Adipose tissue (tissue), 3 donors: ENCODE data around the gene BCL2L1. TPM values are rescaled to one million over a fixed set of nuclear protein-coding genes. Genes with fewer than 3 reads are reported as not detected.

Experiments
- H3K27ac ChIP-seq: one replicate; pipeline ENCODE4 v1.5.1; 2013; ENCODE audit warnings: low read depth, low read length
- WGBS, 3 donors: extraction: QIAGEN DNeasy Blood & Tissue Kit; methylation state at CpG; one replicate each; pipeline ENCODE4 v1.1.7; 2013; 5-methylcytosine and 5-hydroxymethylcytosine counted together
- polyA plus RNA-seq, 3 donors: library from polyadenylated mRNA; stranded (reverse); fragments of 200-250 nt; gene quantifications; one replicate each; pipeline ENCODE4 v1.2.3, GENCODE V29; 2013
- donor health status: healthy with polysubstance abuse.
- donor health status: Bipolar disorder and iron deficiency.
- donor health status: healthy.

Gene BCL2L1
- polyA plus RNA-seq, 3 donors, result 30.8 to 64.4 (median 63.7) TPM

DNA sequence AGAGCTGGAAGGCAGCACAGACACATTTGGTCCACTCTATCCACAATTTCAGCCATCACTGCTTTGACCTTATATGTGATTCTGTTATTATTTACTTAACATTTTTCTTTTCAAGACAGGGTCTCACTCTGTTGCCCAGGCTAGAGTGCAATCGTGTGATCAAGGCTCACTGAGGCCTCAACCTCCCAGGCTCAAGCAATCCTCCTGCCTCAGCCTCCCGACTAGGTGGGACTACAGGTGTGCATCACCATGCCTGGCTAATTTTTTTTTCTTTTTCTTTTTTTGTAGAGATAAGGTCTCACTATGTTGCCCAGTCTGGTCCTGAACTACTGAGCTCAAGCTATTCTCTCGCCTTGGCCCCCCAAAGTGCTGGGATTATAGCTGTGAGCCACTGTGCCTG lies 40.3 kb downstream of the BCL2L1 start:
- 91 to 96% (median 94%) methylated on average over 3 of the region's 3 CpGs for WGBS, 3 donors
- no peak overlapping the region for H3K27ac ChIP-seq

- WGBS, 3 donors, result 94 to 96% (median 95%) methylated on average over 3 of the region's 3 CpGs
- H3K27ac ChIP-seq, result no peak overlapping the region
Observed at GRCh38 chr20:31681769-31682168, 40.9 kb downstream of the BCL2L1 start.

GRCh38 chr20:31681128-31681727 lies 41.4 kb downstream of the BCL2L1 start:
- no peak overlapping the region for H3K27ac ChIP-seq
- 82 to 89% (median 86%) methylated on average over 7 of the region's 7 CpGs for WGBS, 3 donors

DNA sequence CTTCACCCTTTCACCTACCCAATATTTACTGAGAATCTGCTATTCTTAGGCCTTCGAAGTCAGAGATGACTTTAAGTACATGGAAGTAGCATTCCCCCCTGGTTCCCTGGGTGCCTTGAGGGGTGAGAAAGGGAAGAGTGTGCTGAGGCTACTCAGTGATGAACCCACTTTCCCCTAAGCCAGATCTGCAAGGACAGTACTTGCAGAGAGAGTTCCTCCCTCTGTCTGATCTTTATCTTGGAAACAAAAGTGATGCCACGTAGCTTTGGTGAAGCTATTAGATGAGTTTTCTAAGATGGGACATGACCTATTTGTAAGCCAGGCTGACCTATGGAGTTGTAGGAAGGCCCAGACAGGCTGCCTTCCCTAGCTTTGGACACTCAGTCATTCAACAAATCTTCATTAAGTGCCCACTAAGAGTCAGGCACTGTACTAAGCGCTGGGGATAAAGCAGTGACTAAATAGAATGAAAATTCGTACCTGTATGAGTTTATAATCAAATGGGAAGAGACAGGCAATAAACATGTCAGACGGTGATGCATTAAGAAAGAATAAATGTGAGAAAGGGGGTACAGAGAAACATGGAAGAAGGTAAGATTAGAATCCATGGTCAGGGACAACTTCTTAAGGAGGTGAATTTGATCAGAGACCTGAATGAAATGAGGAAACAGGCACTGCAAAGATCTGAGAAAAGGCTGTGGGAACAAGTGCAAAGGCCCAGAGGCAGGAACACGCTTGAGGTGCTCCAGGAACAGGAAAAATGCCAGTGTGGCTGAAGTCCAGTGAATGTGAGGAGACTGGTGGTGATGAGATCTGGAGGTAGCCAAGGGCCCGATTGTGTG lies 42.2 kb downstream of the BCL2L1 start:
- WGBS, 3 donors, result 80 to 88% (median 80%) methylated on average over 7 of the region's 7 CpGs
- no peak overlapping the region for H3K27ac ChIP-seq

DNA sequence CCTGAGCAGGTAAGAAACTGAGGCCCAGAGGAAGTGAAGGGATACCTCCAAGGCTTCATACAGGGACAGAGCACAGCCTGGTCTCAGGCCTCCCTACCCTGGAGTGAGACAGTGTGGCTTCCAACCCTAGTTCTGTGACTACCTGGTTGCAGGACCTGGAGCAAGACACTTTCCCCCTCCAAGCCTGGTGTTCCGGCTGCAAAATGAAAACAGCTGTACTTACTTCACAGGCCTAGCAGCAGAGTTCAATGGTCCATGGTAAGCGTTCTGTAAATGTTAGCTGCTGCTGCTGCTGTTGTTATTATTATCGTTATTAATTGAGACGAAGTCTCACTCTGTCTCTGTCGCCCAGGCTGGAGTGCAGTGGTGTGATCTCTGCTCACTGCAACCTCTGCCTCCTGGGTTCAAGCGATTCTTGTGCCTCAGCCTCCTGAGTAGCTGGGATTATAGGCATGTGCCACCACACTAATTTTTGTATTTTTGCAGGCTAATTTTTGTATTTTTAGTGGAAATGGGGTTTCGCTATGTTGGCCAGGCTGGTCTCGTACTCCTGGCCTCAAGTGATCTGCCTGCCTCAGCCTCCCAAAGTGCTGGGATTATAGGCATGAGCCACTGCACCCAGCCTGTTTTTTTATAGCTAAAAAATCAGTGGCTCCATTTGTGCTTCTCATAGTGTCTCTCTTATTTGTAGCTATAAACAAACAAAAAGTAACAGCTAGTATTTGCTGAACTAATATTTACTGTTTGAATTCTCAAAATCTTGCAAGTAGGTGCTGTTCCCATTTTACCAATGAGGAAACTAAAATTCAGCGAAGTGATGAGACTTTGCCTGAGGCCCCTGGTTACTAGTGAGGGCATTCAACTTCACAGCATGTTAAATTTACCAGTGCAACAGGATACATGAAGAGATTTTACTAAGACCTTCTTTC lies 43.0 kb downstream of the BCL2L1 start:
- no peak overlapping the region for H3K27ac ChIP-seq

GRCh38 chr20:31678389-31679356 lies 44.0 kb downstream of the BCL2L1 start:
- no peak overlapping the region for H3K27ac ChIP-seq
- 69 to 83% (median 83%) methylated on average over 9 of the region's 9 CpGs for WGBS, 3 donors

More for the DNA sequence above, 43.0 kb downstream of the BCL2L1 start:
- WGBS, 3 donors, result 80 to 91% (median 87%) methylated on average over 9 of the region's 9 CpGs

- H3K27ac ChIP-seq, result no peak overlapping the region
- WGBS, 3 donors, result 91 to 98% (median 92%) methylated on average over 2 of the region's 2 CpGs
Observed at GRCh38 chr20:31677553-31678260, 45.0 kb downstream of the BCL2L1 start.

- WGBS, 3 donors, result 82 to 95% (median 83%) methylated on average over 7 of the region's 7 CpGs
- H3K27ac ChIP-seq, result no peak overlapping the region
Observed at GRCh38 chr20:31676609-31676989, 46.1 kb downstream of the BCL2L1 start.

DNA sequence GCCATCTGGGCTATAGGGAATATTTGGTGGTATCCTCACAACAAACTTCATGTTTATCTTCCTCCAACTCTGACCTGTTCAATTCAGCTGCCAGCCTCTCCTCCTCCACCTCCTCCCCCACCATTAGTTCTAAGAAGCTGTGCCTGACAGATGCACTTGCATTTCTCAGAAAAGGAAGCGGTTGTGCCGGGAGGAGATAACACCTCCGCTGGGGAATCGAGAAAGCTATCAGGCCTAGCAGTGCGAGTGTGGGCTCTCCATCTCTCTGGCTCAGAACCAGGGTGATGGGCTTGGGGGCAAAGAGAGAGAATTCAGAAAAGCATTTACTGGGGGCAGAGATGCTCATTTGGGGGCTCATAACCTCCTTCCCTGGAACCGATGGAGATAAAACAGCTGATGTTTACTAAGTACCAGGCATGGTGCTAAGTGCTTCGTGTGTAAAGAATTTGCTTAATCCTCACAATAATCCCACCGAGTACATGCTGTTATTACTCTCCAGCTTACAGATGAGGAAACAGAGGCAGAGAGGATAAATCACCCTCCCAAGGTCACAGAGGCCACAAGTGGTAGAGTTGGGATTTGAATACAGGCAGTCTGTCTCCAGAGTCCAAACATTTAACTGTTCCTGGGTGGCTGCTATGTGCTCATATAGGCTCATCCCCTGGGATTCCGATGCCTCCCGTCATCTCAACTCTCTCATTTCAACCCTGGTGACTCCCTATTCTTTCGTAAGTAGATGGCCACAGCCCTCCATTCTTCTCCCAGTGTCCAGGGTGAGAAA lies 46.6 kb downstream of the BCL2L1 start:
- 37 to 62% (median 45%) methylated on average over 11 of the region's 11 CpGs for WGBS, 3 donors
- peak overlapping the region; percentile 45 for H3K27ac ChIP-seq

- 10 to 38% (median 10%) methylated on average over 10 of the region's 10 CpGs for whole genome bisulfite sequencing, 3 donors
- peak overlapping the region; percentile 45 for H3K27ac ChIP-seq
Observed at GRCh38 chr20:31674895-31675827, 47.5 kb downstream of the BCL2L1 start.

DNA sequence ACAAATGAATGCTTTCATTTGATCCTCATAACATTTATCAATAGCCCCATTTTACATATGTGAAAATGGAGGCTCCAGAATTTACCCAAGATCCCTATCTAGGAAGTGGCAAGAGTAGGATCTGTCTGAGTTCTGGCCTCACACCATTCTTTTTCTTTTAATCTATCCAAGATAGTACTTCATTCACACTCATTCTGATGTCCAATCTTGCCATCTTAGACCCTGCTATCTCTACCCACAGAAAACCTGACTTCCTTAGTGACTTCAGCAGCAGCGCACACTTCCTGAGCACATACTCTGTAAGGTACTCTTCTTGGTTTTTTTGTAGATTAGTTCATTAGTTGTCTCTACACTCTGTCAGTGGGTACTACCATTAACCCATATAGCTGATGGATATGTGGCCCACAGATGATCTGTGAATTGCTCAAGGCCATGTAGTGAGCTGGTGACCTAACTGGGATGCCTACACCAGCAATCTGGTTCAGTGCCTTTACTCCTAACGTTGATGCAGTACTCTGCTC lies 48.7 kb downstream of the BCL2L1 start:
- WGBS, 3 donors, result 44 to 59% (median 58%) methylated on average over 2 of the region's 2 CpGs
- H3K27ac ChIP-seq, result no peak overlapping the region

- no peak overlapping the region for H3K27ac ChIP-seq
Observed at GRCh38 chr20:31673435-31673834, 49.2 kb downstream of the BCL2L1 start.

DNA sequence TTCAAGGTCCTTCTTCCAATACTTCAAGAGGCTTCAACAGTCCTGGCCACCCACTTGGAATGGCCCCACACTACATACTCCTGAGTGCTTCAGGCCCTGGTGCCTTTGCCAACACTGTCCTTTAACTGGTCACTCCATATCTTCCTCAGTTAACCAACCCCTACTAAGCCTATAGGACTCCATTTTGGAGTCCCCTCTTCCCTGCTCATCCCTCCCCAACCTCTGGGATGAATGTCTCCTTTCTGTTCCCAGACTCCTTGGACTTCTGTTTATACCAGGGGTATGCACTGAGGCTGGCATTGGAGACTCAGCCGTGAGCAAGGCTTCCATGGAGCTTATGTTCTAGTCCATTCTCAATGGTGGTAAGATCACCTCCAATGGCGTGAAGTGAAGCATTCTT lies 51.3 kb downstream of the BCL2L1 start:
- H3K27ac ChIP-seq, result no peak overlapping the region
- WGBS, 3 donors, result 91 to 98% (median 94%) methylated on average over 2 of the region's 2 CpGs

DNA sequence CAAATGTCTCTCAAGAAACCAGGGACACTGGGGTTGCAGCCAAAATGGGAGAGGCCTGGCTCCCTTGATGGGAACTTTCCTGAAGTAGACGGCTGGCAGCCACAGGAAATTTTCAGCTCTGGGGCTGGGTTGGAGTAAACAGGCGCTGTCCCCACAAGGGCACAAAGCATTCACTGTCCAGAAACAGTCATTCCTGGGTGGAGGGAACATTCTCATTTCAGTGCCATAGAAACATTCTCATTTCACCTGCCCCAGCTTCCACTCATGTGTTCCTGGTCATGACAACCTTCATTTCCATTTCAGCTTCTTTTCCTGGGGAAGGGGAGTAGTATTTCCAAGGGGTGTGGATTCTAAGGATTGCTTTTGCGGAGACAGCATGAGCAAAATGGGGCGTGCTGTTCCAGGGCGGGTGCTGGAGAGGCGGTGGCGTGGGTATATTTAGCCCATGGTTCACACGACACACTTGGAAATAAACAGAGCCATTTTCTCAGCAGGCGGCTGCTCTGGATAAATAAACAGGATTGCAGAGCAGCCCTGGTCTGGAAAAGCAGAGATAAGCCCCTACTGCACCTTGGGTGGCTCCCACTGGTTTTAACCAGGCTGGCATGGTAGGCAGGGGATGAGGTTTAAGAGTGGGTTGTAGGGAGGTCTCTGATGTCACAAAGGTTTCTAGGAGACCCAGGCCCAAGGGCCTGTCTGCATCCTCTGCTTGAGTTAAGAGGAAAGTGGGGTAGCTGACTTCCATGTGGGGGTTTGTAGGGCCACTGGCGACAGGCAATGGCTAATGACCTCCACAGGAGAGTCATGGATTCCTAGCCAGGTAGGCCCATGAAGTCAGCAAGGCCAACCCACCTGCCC lies 52.1 kb downstream of the BCL2L1 start:
- 24 to 65% (median 55%) methylated on average over 10 of the region's 10 CpGs for WGBS, 3 donors

DNA sequence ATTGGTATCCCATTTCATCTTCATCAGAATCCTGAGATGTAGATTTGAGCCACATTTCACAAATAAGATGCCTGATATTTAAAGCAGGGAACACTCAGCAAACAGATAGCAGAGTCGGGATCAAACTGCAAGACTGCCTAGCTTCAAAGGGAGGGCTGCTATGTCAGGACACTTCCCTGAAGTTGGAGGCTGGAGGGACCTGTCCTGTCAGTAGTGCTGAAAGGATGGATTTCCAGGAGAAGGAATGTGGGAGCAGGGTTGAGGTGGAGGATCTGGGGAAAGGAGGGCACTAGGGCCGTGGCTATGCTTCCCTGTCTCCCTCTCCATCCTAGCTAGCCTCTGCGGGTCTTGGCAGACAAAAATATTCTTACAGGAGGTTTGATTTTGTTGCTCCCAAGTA lies 52.8 kb downstream of the BCL2L1 start:
- H3K27ac ChIP-seq, result no peak overlapping the region
- 33 to 61% (median 57%) methylated on average over 3 of the region's 3 CpGs for WGBS, 3 donors

More for the DNA sequence above, 52.1 kb downstream of the BCL2L1 start:
- H3K27ac ChIP-seq, result peak overlapping the region; percentile 72
